OCI-LY1 (cell line): ENCODE measurements around the gene FAF1.

ENCODE experiments used
- H2AFZ ChIP-seq: fragments of 200-600 bp; sonication (generic), shearing (Covaris generic); 2 replicates; pipeline ENCODE4 v1.6.0; 2014; ENCODE audit warnings: antibody characterized with exemption, mild to moderate bottlenecking, low read length
- H3F3A ChIP-seq: fragments of 200-600 bp; sonication (generic), shearing (Covaris generic); 2 replicates; pipeline ENCODE4 v1.6.0; 2014; ENCODE audit warnings: mild to moderate bottlenecking, antibody characterized with exemption, low read length, moderate library complexity; ENCODE audit not compliant: insufficient read depth
- H3K27ac ChIP-seq: fragments of 200-600 bp; sonication (generic); 2 replicates; pipeline ENCODE4 v1.5.1; 2014; ENCODE audit warnings: low read length, mixed run types, mild to moderate bottlenecking, low read depth; ENCODE audit not compliant: poor library complexity, severe bottlenecking
- H3K27me3 ChIP-seq: fragments of 200-600 bp; sonication (generic); 2 replicates; pipeline ENCODE4 v1.6.0; 2014; ENCODE audit warnings: antibody characterized with exemption, mild to moderate bottlenecking, low read length, moderate library complexity; ENCODE audit not compliant: insufficient read depth
- H3K36me3 ChIP-seq: fragments of 200-600 bp; sonication (generic); 2 replicates; pipeline ENCODE4 v1.6.1; 2014; ENCODE audit warnings: mild to moderate bottlenecking, antibody characterized with exemption, low read length, moderate library complexity, mixed read lengths; ENCODE audit not compliant: insufficient read depth
- H3K4me1 ChIP-seq: fragments of 200-600 bp; sonication (generic); 2 replicates; pipeline ENCODE4 v1.5.1; 2014; ENCODE audit warnings: mild to moderate bottlenecking, low read length, moderate library complexity; ENCODE audit not compliant: insufficient read depth, severe bottlenecking
- H3K4me2 ChIP-seq: fragments of 200-600 bp; sonication (generic), shearing (Covaris generic); 2 replicates; pipeline ENCODE4 v1.6.1; 2014; ENCODE audit warnings: low read length
- H3K4me3 ChIP-seq: fragments of 200-600 bp; sonication (generic); 2 replicates; pipeline ENCODE4 v1.5.1; 2014; ENCODE audit warnings: low read length, low read depth, mild to moderate bottlenecking, mixed read lengths; ENCODE audit not compliant: poor library complexity, severe bottlenecking
- H3K79me2 ChIP-seq: fragments of 200-600 bp; shearing (Covaris generic); 2 replicates; pipeline ENCODE4 v1.6.1; 2016; ENCODE audit warnings: mixed run types, low read length, mixed read lengths; ENCODE audit not compliant: insufficient read depth
- H3K9ac ChIP-seq: fragments of 200-600 bp; sonication (generic), shearing (Covaris generic); 2 replicates; pipeline ENCODE4 v1.6.1; 2014; ENCODE audit warnings: mild to moderate bottlenecking, low read length, mixed read lengths
- H3K9me2 ChIP-seq: fragments of 200-600 bp; sonication (generic), shearing (Covaris generic); 2 replicates; pipeline ENCODE4 v1.6.1; 2014; ENCODE audit warnings: low read depth, mild to moderate bottlenecking, low read length, mixed read lengths
- H3K9me3 ChIP-seq: fragments of 200-600 bp; shearing (Covaris generic); 2 replicates; pipeline ENCODE4 v1.6.1; 2014; ENCODE audit warnings: low read length, mixed read lengths
- H4K20me1 ChIP-seq: fragments of 200-600 bp; sonication (generic), shearing (Covaris generic); 2 replicates; pipeline ENCODE4 v1.6.0; 2016; ENCODE audit warnings: mild to moderate bottlenecking, low read length; ENCODE audit not compliant: insufficient read depth
- CTCF ChIP-seq: fragments of 200-600 bp; sonication (generic), shearing (Covaris generic); IDR thresholded peaks from 2 replicates; pipeline ENCODE4 v1.5.1; 2017; ENCODE audit warnings: mild to moderate bottlenecking, antibody characterized with exemption, low read length, moderate library complexity, mixed read lengths
- EZH2 ChIP-seq: fragments of 200-600 bp; sonication (generic), shearing (Covaris generic); IDR thresholded peaks from 2 replicates; pipeline ENCODE4 v1.8.0; 2017; ENCODE audit warnings: borderline replicate concordance, mixed run types, mild to moderate bottlenecking, antibody characterized with exemption, low read length, moderate library complexity, mixed read lengths

FAF1 gene

GRCh38 chr1:50976890-50977574, 17.0 kb upstream of the FAF1 start:
- peak overlapping the region; percentile 99 for H3K9ac ChIP-seq
- H3K4me2 ChIP-seq = peak overlapping the region; percentile 89
- H3F3A ChIP-seq = no peaks in the 10 kb centered on the region
- no peaks in the 10 kb centered on the region for H4K20me1 ChIP-seq
- no peak overlapping the region for H2AFZ ChIP-seq
- H3K4me1 ChIP-seq = peaks cover 60% of the 10 kb centered on the region
- peak overlapping the region; percentile 95 for H3K27ac ChIP-seq
- no peaks in the 10 kb centered on the region for H3K9me2 ChIP-seq
- peaks cover 27% of the 10 kb centered on the region; the same call in 1 of the 2 replicates for H3K36me3 ChIP-seq
- H3K79me2 ChIP-seq = peaks cover 76% of the 10 kb centered on the region
- H3K4me3 ChIP-seq = peak overlapping the region; percentile 89
- no peaks in the 10 kb centered on the region for H3K27me3 ChIP-seq
- TF ChIP-seq EZH2 (no peak), CTCF (no peak)
- H3K9me3 ChIP-seq = no peaks in the 10 kb centered on the region

GRCh38 chr1:50976111-50976889, 16.2 kb upstream of the FAF1 start:
- H3K4me1 ChIP-seq = peaks cover 53% of the 10 kb centered on the region
- H4K20me1 ChIP-seq = no peaks in the 10 kb centered on the region
- peak overlapping the region; percentile 99 for H3K9ac ChIP-seq
- H3K9me2 ChIP-seq = no peaks in the 10 kb centered on the region
- H3K9me3 ChIP-seq = no peaks in the 10 kb centered on the region
- H3K4me2 ChIP-seq = peak overlapping the region; percentile 89
- peak overlapping the region; percentile 95 for H3K27ac ChIP-seq
- H3K4me3 ChIP-seq = peak overlapping the region; percentile 89
- H2AFZ ChIP-seq = no peak overlapping the region
- peaks cover 35% of the 10 kb centered on the region for H3K36me3 ChIP-seq
- TF ChIP-seq CTCF = no peak
- TF ChIP-seq EZH2 = no peak
- no peaks in the 10 kb centered on the region for H3K27me3 ChIP-seq
- H3F3A ChIP-seq = no peaks in the 10 kb centered on the region
- H3K79me2 ChIP-seq = peaks cover 76% of the 10 kb centered on the region

- no peaks in the 10 kb centered on the region for H3K9me2 ChIP-seq
- H4K20me1 ChIP-seq = no peaks in the 10 kb centered on the region
- peak overlapping the region; percentile 89 for H3K4me3 ChIP-seq
- H3K36me3 ChIP-seq = peaks cover 43% of the 10 kb centered on the region
- H3K79me2 ChIP-seq = peaks cover 76% of the 10 kb centered on the region
- peak overlapping the region; percentile 95 for H3K27ac ChIP-seq
- H2AFZ ChIP-seq = no peak overlapping the region
- H3K4me1 ChIP-seq = peaks cover 44% of the 10 kb centered on the region
- no peaks in the 10 kb centered on the region for H3F3A ChIP-seq
- H3K4me2 ChIP-seq = peak overlapping the region; percentile 89
- no peak for TF ChIP-seq CTCF
- no peak for TF ChIP-seq EZH2
- no peaks in the 10 kb centered on the region for H3K27me3 ChIP-seq
- H3K9ac ChIP-seq = peak overlapping the region; percentile 99
- no peaks in the 10 kb centered on the region for H3K9me3 ChIP-seq
Observed at GRCh38 chr1:50975436-50975835, 15.4 kb upstream of the FAF1 start.
